NCI-H2196 (cell line): ENCODE measurements around the gene AAK1.

Source experiments
- DNase-seq: peaks from one replicate; lab custom pipeline; 2025; ENCODE audit not compliant: unreplicated experiment; lab: John Stamatoyannopoulos, UW

Gene AAK1

GRCh38 chr2:69603146-69603743, 40.3 kb downstream of the AAK1 start:
- no peak for DNase-seq

- DNase-seq = no peak
Measured at GRCh38 chr2:69601179-69601612, 42.3 kb downstream of the AAK1 start.

- no peak for DNase-seq
Measured at GRCh38 chr2:69600425-69600824, 43.1 kb downstream of the AAK1 start.

GRCh38 chr2:69597843-69598610, 45.5 kb downstream of the AAK1 start:
- no peak for DNase-seq

GRCh38 chr2:69597105-69597504, 46.4 kb downstream of the AAK1 start:
- no peak for DNase-seq

GRCh38 chr2:69594341-69594740, 49.2 kb downstream of the AAK1 start:
- DNase-seq = no peak

GRCh38 chr2:69592511-69592910, 51.0 kb downstream of the AAK1 start:
- DNase-seq = no peak

- no peak for DNase-seq
Measured at GRCh38 chr2:69589973-69590652, 53.4 kb downstream of the AAK1 start.

- no peak for DNase-seq
Measured at GRCh38 chr2:69588945-69589344, 54.6 kb downstream of the AAK1 start.

- DNase-seq = no peak
Measured at GRCh38 chr2:69588403-69588802, 55.1 kb downstream of the AAK1 start.

GRCh38 chr2:69585855-69586555, 57.5 kb downstream of the AAK1 start:
- DNase-seq = no peak

GRCh38 chr2:69584127-69584889, 59.2 kb downstream of the AAK1 start:
- no peak for DNase-seq

GRCh38 chr2:69583321-69583833, 60.2 kb downstream of the AAK1 start:
- no peak for DNase-seq

GRCh38 chr2:69582582-69583176, 60.9 kb downstream of the AAK1 start:
- DNase-seq = no peak

GRCh38 chr2:69581774-69582581, 61.6 kb downstream of the AAK1 start:
- DNase-seq = no peak

GRCh38 chr2:69580486-69580885, 63.1 kb downstream of the AAK1 start:
- no peak for DNase-seq

- DNase-seq = no peak
Measured at GRCh38 chr2:69579536-69579935, 64.0 kb downstream of the AAK1 start.

- no peak for DNase-seq
Measured at GRCh38 chr2:69578198-69578540, 65.4 kb downstream of the AAK1 start.

GRCh38 chr2:69577467-69578197, 65.9 kb downstream of the AAK1 start:
- no peak for DNase-seq
